ENCODE data around the gene SEPTIN12.
A peak's percentile ranks its signal among the peaks of the same experiment; 100 is the strongest.

Gene SEPTIN12

DNA sequence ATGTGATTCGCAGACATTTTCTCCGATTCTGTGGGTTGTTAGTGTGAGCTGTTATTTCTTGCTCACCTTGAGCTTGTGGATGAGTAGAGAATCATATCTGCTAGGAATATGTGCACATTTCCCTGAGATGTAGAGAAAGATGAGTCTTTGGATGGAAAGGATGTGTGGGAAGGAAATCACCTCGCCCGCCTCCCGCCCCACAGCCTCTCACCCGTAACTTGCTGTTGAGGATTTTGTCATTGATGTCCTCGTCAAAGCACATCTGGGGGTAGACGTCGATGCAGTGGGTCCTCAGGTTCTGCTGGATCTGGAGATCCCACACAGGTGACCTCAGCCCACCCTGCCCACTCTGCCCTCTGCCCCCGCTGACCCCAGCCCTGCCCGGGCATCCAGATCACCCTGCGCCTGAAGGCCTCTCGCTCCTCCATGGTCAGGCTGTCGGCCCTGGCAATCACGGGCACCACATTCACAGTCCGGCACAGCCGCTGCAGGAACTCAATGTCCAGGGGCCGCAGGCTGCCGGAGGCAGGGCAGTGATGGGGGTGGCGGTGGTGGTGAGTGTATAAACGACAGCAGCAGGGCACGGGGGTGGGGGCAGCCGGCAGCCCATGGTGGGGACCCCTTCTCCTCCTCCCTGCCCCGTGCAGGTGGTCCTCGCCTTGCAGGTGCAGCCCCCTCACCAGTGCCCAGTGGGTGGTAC lies 4.7 kb downstream of the SEPTIN12 start:
- DNase-seq = no peak

DNA sequence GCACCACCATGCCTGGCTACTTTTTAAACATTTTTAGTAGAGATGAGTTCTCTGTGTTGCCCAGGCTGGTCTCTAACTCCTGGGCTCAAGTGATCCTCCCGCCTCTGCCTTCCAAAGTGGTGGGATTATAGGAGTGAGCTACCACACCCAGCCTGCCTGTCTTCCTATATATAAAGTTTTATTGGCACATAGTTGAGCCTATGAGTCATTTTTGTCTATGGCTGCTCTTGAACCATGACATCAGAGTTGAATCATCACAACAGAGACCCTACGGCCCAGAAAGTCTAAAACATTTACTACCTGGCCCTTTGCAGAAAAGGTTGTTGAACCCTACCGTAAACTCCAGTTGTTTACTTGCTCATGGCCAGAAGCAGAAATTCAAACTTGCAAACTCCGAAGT lies 7.9 kb downstream of the SEPTIN12 start:
- no peak for DNase-seq

DNA sequence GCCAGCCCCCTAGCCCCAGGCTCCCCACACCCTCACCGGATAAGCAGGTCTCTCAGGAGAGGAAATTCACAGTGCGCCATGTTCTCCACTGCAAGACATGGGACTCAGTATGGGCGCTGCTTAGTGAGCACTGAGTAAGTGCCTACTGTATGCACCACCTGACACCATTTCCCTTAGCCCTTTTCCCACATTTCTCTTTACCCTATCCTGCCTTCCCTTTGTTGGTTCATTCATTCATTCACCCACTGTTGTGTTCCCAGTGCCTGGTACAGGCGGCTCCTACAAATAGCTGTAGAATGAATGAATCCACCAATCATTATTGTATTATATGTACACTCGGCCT lies 10.1 kb downstream of the SEPTIN12 start:
- no peak for DNase-seq

DNA sequence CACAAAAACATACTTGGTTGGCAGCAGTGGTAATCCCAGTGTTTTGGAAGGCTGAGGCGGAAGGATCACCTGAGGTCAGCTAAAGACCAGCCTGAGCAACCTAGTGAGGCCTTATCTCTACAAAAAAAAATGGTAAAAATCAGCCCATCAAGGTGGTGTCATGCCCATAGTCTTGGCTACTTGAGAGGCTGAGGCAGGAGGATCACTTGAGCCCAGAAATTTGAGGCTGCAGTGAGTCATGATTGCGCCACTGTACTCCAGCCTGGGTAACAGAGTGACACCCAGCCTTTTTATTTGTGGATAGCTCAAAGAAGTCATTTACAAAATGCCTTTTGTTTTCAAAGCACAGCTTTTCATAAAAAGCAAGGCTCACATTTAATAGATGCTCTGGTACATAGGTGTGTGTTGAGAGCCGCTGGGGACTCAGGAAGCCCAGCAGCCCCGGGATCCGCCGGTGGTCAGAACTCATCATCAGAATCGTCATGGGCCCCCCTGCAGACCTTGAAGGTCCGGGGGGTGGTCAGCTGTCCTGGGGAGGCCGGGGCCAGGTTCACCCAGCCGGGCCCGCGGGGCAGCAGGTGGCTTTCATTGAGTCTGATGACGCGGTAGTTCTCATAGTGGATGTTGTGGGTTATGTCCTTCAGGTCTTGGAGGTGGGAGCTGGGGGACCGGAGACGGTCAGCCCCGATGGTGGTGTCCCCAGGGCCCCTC lies 10.7 kb downstream of the SEPTIN12 start:
- no peak for DNase-seq

DNA sequence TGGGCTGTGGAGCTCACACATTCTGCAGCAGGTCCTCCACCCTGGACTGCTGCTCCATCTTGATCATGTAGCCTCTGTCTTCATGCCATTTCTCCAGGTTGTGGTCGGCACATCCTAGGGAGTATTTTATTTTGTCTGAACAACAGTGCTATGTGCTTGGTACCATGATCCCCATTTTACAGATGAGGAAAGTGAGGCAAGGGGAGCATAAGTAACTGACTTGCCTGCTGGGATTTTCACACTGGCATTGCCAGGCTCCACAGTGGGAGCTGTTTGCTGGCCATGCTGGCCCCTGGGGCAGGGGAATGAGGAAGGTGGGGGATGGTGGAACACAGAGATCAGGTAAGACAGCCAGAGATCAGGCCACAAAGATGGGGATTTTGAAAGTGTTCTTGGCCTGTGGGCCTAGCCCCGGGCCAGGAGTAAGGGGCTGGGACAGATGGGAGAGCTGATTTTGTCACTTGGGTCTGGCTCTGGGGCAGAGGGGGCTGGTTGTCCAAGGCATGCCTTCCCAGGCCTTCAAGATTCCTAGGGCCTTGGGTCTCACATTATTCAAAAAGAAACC lies 11.9 kb downstream of the SEPTIN12 start:
- no peak for DNase-seq

DNA sequence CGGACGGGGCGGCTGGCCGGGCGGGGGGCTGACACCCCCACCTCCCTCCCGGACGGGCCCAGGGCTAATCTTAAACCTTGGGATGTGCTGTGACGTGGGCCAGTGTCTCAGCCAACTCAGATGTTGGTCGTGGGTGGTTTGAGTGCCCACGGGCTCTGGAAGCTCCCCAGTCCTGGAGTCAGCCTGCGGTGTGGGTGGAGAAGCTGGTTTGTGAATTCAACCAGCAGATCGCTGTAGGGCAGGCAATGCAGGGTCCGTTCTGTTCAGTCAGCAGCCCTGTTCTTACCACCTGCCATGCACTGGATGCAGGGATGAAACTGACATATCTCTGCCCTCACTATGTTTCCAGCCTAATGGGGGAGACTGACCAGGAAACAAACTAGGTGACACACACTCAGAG lies 13.1 kb downstream of the SEPTIN12 start:
- DNase-seq = no peak

DNA sequence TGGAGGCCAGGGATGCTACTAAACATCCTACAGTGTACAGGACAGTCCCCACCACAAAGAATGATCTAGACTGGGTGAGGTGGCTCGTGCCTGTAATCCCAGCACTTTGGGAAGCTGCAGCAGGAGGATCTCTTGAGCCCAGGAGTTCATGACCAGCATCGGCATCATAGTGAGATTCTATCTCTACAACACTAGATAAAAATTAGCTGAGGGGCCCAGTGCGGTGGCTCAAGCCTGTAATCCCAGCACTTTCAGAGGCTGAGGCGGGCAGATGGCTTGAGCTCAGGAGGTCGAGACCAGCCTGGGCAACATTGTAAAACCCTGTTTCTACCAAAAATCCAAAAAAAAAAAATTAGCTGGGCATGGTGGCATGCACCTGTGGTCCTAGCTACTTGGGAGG lies 15.8 kb downstream of the SEPTIN12 start:
- no peak for DNase-seq

DNA sequence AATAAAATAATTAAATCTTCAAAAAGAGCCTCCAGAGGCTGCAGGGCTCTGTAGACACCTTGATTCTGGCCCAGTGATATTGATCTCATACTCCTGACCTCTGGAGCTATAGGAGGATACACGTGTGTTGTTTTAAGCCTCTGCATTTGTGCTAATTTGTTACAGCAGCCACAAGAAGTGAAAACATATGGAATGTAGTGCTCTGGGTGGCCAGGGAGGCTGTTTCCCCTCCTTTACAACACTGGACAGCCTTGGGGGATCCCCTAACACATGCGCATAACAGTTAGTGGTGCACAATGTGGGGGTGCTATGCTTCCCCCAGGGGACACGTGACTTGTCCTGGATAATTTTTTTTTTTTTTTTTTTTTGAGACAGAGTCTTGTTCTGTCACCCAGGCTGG lies 16.5 kb downstream of the SEPTIN12 start:
- DNase-seq = no peak

DNA sequence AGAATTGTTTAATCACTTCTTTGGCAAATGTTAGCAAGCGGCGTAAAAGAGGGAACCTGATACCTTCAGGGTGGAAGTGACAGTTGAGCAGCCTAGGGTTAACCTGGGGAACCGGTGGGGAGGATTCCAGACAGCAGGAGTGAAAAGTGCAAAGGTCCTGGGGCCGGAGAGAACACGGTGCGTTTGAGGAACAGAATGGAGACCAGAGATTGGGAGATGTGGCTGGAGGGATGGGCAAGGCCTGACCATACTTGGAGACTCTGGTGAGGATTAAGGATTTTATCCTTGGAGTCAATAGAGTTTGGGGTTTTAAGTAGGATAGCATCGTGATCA lies 18.9 kb downstream of the SEPTIN12 start:
- DNase-seq = no peak

DNA sequence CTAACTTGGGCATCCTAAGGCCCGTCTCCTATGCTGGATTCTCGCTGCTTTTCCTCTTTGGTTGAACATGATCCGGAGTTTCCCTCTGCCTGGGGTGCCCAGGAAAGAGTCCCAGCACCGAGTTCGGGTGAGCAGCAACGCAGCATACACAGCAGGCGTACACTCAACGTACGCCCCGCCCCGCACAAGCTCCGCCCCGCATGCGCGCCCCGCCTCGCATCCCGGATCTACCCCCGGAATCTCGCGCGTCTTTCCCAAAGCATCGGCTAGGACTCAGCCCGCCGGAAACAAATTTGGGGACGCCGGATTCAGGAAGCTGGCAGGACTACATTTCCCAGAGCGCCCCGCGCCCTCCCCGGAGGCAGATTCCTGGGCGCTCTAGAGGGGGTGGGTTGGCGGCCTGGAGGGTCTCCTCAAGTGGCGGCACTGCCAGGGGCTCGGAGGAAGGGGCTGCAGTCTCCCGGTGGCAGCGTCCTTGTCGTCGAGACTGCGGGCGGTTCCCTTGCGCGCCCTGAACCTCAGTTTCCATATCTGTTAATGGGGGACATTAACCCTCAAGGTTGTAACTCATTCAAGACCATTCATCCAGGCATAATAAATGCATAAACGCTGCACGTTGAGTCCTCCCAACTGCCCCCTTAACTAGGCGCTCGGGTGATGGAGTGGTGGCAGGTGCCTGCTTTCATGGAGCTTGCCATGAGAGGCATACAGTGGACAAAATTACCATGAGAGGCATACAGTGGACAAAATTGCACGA lies 19.4 kb downstream of the SEPTIN12 start:
- peak; percentile 83 for DNase-seq

DNA sequence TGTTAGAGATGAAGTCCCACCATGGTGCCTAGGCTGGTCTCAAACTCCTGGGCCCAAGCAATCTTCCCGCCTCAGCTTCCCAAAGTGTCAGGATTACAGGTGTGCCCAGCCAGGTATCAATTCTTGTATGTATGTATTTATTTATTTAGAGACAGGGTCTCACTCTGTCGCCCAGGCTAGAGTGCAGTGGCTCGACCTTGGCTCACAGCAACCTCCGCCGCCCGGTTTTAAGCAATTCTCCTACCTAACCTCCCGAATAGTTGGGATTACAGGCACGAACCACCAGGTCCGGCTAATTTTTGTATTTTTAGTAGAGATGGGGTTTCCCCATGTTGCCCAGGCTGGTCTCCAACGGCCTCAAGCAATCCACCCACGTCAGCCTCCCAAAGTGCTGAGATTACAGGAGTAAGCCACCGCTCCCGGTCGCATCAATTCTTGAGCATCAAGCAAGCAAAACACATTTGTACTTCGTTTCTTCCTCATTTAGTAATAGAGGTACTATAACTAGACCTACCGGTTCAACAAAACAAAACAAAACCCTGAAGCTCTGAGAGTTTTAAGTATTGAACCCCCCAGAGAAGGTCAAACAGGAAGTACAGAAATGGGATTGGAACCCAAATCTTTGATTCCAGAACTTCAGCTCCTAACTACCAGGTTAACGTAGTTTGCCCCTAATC lies 20.1 kb downstream of the SEPTIN12 start:
- DNase-seq = no peak

DNA sequence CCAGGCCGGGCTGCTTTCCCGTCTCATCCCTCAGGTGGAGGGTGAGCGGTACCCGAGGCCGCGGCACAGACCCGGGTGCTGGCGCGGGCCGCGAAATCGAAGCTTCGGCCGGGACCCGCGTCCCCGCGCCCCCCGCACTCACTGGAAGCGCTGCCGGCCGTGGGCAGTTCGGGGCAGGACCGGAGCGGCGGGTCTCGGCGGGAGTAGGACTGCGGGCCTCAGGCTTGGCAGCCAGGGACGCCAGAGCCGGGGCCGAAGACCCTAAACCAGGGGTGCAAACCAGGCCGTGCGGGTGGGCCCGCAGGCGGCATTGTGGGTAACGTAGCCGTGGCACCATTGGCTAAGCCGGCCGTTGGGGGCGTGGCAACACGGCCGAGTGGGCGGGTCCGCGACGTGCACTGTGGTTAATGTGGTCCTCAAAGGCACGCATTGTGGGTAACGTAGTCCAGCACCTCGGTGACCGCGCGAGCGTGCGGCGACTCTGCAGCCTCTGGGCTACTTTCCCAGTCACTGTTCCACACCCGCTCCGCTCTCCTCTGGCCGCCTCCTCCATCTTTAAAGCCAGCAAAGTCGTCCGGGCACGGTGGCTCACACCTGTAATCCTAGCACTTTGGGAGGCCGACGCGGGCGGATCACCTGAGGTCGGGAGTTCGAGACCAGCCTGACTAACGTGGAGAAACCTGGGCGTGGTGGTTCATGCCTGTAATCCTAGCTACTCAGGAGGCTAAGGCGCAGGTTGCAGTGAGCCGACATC lies 21.1 kb downstream of the SEPTIN12 start, which contains the start of gene ZNF500:
ZNF500 (minus strand) TSS at position 288 of the 754 bp plus-strand sequence. CDS start 1,184 bp downstream, outside the sequence.
- peak; percentile 75 for DNase-seq

DNA sequence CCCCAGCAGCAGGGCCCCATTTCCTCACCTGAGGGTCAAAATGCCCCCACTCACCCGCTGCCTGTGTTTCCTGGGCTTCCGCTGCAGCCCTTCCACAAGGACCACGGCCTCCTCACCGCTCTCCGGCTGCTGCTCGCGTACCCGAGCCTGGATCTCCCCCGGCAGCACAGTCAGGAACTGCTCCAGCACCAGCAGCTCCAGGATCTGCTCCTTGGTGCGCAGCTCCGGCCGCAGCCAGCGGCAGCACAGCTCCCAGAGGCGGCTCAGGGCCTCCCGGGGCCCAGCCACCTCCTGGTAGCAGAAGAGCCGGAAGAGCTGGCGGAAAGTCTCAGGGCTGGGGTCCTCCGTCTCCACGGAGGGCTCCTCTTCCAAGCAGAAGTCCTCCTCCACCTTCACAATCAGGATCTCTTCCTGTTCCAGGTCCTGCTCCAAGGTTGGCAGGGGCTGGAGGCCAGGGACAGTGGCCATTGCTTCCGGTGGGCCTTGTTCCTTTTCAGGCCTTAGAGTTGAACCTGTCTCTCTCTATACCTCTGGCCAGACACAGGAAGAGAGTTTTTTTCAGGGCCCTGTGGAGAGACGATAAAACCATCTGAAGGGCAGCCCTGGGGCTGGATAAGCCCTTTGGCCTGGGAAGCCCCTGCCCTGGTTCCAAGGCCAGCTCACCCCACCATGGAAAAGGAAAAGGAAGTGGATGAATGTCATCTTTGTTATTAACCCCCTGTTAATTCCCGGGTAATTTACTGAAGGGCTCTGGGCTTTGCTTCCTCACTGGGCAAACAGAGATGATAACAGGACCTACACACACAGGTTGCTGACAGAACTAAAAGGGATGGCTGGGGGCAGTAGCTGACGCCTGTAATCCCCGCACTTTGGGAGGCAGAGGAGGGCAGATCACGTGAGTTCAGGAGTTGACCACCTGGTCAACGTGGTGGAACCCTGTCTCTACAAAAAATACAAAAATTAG lies 22.4 kb downstream of the SEPTIN12 start:
- DNase-seq = no peak

DNA sequence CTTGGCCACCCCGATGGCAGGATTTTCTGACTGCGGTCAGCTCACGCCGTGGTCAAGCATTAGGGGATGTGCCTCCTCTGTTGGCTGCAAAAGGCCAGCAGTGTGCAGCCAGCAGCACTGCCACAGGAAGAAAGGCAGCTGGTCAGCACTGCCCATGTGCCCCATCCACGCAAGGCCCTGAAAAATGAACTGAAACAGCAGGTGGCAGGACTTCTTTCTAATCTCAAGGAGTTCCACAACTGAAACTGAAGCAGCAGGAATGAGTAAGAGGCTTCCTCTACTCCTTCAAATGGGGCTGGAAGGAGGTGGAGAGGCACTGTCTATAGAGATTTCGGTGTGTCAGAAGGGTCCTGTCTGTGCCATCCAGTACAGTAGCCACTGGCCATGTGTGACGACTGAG lies 24.4 kb downstream of the SEPTIN12 start:
- DNase-seq = no peak

DNA sequence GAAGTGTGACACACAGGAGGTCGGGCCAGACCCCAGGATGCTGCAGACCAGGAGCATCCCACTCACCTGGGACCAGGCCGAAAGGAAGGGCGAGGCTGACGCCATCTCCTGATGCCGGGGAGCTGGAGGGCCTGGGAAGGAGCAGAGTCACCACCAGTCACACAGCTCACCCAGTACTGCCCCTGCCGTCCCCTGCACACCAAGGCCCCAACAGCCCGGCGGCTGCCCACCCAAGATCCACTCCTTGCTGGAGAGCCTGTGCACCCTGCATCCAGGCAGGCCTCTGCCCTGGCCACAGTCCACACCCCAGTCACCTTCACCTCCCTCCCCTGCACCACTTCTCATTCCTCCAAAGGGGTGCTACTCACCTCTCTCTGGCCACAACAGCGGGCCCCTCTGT lies 25.9 kb downstream of the SEPTIN12 start:
- DNase-seq = no peak

DNA sequence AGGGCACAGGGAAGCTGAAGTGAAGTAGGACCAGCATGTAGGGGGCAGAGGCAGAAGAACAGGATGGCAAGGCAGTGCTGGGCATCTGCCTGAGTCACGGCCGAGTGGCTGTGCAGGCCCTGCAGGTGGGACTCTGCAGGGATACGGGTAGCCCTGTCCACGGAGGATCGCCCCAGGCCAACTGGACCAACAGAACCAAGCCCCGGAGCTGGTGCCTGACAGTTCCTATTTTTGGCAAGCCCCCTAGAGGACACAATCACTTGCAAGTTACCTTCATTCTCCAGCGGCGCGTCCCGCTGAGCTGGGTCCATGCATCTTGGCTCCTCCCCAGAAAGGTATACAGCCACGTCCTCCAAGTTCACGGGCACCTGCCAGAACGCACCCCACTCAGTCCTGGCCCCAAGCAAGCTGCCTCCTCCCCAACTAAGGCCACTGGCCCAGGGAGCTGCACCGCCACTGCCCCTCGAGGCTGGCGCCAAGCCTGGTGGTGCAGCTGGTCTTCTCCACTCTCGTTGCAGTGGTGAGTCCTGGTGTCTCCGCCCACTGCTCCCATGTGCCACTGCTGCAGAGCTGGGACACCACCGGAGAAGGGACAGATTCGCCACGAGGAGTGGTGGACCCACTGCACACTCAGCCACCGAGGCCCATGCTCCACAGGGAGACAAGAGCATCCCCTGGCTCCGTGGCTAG lies 27.8 kb downstream of the SEPTIN12 start:
- no peak for DNase-seq

DNA sequence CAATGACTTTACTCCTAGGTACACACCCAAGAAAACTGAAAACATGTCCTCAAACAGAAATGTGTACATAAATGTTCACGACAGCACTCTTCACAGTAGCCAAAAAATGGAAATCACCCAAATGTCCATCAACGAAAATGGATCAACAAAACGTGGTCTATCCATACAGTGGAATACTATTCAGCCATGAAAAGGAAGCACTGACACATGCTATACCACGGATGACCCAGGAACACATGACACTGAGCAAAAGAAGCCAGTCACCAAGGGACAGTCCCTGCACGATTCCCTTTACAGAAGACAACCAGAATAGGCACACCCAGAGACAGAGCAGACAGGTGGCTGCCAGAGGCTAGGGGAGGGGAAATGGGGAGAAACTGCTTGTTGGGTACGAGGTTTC lies 32.5 kb downstream of the SEPTIN12 start:
- DNase-seq = no peak

DNA sequence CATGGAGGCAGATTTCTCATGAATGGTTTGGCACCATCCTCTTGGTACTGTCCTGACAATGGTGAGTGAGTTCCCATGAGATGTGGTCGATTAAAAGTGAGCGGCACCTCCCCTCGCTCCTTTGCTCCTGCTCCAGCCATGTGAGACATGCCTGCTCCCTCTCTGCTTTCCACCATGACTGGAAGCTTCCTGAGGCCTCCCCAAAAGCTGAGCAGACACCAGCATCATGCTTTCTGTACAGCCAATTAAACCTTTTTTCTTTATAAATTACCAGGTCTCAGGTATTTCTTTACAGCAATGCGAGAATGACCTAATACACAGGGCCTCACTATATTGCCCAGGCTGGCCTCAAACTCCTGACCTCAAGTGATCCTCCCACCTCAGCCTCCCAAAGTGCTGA lies 33.3 kb downstream of the SEPTIN12 start:
- no peak for DNase-seq

DNA sequence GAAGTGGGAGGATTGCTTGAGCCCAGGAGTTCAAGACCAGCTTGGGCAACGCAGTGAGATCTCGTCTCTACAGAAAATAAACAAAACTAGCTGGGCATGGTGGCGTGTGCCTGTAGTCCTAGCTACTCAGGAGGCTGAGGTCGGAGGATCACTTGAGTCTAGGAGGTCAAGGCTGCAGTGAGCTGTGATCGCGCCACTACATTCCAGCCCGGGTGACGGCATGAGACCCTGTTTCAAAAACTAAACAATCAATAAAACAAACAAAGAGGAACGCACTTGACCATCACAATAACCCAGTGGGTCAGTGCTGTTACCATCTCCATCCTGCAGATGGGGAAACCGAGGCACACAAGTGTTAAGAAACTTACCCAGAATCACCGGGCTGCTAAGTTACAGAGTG lies 34.9 kb downstream of the SEPTIN12 start:
- no peak for DNase-seq

DNA sequence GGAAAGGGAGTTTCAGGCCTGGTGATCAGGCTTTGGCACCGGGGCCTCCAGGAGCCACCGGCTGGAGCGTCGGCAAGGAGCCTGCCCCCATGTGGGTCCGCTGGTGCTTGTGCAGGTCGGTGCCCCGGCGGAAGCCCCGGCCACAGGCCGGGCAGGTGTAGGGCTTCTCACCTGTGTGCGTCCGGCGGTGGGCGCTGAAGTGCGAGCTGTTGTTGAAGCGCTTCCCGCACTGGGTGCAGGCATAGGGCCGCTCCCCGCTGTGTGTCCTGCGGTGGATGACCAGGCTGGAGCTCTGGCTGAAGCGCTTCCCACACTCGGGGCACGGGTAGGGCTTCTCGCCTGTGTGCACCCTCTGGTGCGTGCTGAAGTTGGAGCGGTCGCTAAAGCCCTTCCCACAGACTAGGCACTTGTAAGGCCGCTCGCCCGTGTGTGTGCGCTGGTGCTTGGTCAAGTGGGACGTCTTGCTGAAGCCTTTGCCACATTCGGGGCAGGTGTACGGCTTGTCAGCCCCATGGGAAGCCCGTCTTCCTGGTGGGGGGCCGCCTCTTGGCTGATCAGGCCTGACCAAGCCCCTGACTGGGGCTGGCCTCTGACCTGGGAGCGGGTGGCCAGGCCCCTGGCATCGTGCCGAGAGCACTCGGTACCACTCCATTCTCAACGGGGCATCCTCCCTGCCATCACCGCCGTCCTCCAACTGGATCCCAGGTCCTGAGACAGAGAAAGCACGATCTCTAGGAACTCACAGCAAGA lies 35.6 kb downstream of the SEPTIN12 start:
- DNase-seq = no peak

Measured in NCI-H2081 treated with DMSO at 0.1 percent for 48 hours (cell line).